GM12865 (cell line): ENCODE results near the gene AEBP1.

Experiments
- DNase-seq: peaks from one replicate; pipeline ENCODE4 v3.0.0; 2010; ENCODE audit warnings: low read depth
- H3K4me3 ChIP-seq: 2 replicates; pipeline ENCODE4 v1.5.1; 2011; ENCODE audit warnings: mild to moderate bottlenecking, low read depth, low read length, control low read depth
- TF ChIP-seq, protein P1 (sequence below): IDR thresholded peaks from 2 replicates; pipeline ENCODE4 v1.5.1; 2011; ENCODE audit warnings: low read length, control low read depth, low read depth, inconsistent platforms; ENCODE audit not compliant: insufficient read depth; ENCODE audit errors: missing control alignments

AEBP1 gene

DNA sequence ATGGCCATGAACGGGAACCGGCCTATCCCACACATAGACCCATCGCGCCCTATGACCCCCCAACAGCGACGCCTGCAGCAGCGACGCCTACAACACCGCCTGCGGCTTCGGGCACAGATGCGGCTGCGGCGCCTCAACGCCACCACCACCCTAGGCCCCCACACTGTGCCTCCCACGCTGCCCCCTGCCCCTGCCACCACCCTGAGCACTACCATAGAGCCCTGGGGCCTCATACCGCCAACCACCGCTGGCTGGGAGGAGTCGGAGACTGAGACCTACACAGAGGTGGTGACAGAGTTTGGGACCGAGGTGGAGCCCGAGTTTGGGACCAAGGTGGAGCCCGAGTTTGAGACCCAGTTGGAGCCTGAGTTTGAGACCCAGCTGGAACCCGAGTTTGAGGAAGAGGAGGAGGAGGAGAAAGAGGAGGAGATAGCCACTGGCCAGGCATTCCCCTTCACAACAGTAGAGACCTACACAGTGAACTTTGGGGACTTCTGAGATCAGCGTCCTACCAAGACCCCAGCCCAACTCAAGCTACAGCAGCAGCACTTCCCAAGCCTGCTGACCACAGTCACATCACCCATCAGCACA is 9.7 kb downstream of the AEBP1 start:
- no peak overlapping the region for H3K4me3 ChIP-seq
- no peak for DNase-seq
- TF ChIP-seq, protein P1, sequence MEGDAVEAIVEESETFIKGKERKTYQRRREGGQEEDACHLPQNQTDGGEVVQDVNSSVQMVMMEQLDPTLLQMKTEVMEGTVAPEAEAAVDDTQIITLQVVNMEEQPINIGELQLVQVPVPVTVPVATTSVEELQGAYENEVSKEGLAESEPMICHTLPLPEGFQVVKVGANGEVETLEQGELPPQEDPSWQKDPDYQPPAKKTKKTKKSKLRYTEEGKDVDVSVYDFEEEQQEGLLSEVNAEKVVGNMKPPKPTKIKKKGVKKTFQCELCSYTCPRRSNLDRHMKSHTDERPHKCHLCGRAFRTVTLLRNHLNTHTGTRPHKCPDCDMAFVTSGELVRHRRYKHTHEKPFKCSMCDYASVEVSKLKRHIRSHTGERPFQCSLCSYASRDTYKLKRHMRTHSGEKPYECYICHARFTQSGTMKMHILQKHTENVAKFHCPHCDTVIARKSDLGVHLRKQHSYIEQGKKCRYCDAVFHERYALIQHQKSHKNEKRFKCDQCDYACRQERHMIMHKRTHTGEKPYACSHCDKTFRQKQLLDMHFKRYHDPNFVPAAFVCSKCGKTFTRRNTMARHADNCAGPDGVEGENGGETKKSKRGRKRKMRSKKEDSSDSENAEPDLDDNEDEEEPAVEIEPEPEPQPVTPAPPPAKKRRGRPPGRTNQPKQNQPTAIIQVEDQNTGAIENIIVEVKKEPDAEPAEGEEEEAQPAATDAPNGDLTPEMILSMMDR = no peak

DNA sequence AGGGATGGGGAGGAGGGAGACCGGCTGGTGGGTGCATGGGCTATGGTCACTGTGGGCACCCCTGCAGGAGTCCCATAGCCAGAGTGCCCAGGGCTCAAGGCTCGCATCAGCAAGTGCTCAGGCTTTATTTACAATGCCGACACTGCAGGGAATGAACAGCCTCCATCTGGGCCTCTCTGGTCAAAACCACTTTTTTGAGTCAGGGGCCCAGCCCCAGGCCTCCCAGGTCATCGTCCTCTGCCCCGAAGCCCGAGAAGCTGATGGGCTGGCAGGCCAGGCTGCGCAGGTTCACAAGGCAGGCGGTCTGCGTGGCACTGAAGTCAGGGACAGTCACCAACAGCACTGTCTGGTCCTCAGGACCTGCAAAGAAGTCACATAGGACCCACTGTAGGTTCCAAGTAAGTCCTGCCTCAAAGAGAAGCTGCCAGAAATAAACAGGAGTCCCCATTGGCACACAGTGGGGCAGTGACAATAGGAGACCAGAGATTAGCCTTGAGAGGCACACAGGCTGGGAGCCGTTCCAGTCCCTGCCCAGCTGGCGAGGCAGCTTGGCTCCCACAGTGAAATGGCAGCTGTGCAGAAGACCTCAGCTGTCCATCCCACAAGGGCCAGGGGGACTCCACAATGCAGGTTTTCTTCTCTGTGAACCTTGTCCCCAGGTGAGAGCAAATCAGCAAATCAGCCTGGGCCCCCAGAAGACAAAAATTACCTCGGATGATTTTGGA is 10.6 kb downstream of the AEBP1 start:
- no peak overlapping the region for H3K4me3 ChIP-seq
- TF ChIP-seq, protein P1 = no peak
- no peak for DNase-seq

GRCh38 chr7:44116087-44116788 is 12.1 kb downstream of the AEBP1 start:
- TF ChIP-seq, protein P1 = no peak
- no peak for DNase-seq
- H3K4me3 ChIP-seq = no peak overlapping the region

DNA sequence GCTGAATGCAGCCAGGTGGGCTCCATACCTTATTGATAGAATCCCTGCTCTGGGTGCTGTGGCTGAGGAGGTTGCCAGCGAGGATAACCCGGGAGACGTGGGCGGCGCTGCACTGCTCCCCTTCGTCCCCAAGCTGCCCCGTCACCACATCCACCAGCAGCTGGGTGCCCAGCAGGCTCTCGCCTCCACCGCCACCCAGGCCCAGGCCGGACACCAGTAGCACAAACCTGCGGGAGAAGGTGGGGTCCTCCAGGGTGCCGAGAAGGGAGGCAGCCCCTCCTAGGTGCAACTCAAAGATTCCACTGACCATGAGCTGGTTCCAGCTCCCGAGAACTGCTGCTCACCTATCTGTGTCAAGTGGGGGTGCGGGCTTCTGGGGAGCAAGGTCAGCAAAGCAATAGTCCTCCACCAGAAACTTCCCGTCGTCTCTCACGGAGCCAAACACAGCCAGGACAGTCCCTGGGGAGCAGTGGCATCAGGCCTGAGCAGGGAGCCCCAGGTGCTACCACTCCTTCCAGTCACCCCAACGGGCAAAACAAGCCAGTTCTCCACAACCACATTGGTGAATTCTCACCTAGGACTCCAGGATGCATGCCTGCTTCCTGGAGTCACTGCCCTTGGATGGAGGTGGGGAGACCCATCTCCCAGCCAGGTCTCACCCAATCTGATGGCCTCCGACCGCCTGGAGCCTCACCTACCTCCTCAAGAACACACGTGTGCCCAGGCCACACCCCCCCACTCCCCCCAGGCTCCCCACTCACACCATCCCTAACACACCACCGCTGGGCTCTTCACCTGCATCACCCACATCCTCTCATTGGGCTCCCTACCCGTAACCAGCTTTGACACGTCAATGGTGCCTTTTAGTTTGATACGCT is 12.9 kb downstream of the AEBP1 start:
- no peak for DNase-seq
- no peak overlapping the region for H3K4me3 ChIP-seq
- TF ChIP-seq, protein P1 = no peak

DNA sequence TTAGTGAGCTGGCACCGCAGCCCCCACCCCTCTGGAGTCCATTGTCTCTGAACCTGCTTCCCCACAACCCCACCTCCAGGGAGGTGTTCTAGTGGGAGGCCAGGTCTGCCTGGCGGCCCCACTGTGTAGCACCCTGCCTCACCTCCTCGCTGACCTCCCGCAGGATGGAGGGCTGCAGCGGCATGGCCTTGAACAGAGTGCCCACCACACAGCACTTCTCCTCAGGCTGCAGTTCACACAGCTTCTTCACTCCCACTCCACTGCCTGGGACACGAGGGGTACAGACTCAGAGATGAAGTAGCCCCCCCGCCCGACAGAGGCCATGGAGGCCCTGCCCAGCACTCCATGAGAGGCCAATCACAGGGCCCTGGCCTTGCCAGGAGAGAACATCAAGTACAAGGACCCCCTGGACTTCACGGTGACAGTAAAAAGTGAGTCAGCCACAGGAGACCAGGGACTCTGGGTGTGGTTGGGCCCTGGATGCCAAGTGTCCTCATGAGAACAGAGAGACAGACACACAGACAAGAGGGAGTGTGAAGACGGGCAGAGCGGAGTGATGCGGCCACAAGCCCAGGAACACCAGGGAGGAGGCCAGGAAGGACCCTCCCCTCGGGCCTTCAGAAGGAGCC is 13.8 kb downstream of the AEBP1 start:
- TF ChIP-seq, protein P1 = no peak
- H3K4me3 ChIP-seq = no peak overlapping the region
- no peak for DNase-seq

- no peak overlapping the region for H3K4me3 ChIP-seq
- DNase-seq = no peak
- TF ChIP-seq, protein P1 = no peak
These were observed 15.8 kb downstream of the AEBP1 start for GRCh38 chr7:44119829-44120380.
